ENCODE data around the gene YIPF7. TPM values are rescaled to one million over a fixed set of nuclear protein-coding genes. Genes with fewer than 3 reads are reported as not detected.

YIPF7 gene
- total RNA-seq, 5 donors from 2014 or later (not counting 1 experiment from before 2014, with no cell fraction given) = 0.50 TPM; not detected in 4

- Histone ChIP-seq H3K4me3 (ENCODE audit: control insufficient read depth in 1 of 2, extremely low read depth in 1 of 2, low read length in 1 of 2) (no peak overlapping the region), H3K9me3 (no peaks in the 10 kb centered on the region), H3K27ac (ENCODE audit: low read length) (no peak overlapping the region), H3K4me1 (ENCODE audit: control insufficient read depth in 1 of 2, extremely low read depth in 1 of 2, insufficient read depth in 2 of 2, low read length in 2 of 2) (no peaks in the 10 kb centered on the region), H3K36me3 (ENCODE audit: control insufficient read depth in 2 of 2, extremely low read depth in 1 of 2, insufficient read depth in 1 of 2, low read length in 1 of 2) (no peaks in the 10 kb centered on the region), H3K27me3 (replicated peaks in 1 of 2; ENCODE audit: control insufficient read depth in 2 of 2, extremely low read depth in 1 of 2, insufficient read depth in 2 of 2, low read length in 1 of 2) (peaks cover 0 to 6% of the 10 kb centered on the region in 2 experiments)
- Mint-ChIP-seq H3K27me3 (peaks cover under 1 to 10% of the 10 kb centered on the region in 2 donors), H3K4me1 (no peaks in the 10 kb centered on the region), H3K4me3 (no peak overlapping the region), H3K9me3 (no peaks in the 10 kb centered on the region), H3K36me3 (no peaks in the 10 kb centered on the region), H3K27ac (no peak overlapping the region)
- ATAC-seq (replicated peaks in 1 of 4) = no peak
- WGBS (ENCODE audit: insufficient coverage) = 50% methylated on average over 2 of the region's 2 CpGs
- CTCF ChIA-PET = no interaction called here
- DNase-seq = no peak
- POLR2A ChIA-PET = no interaction called here
Measured at GRCh38 chr4:44662623-44663005, 11.2 kb upstream of the YIPF7 start.

DNA sequence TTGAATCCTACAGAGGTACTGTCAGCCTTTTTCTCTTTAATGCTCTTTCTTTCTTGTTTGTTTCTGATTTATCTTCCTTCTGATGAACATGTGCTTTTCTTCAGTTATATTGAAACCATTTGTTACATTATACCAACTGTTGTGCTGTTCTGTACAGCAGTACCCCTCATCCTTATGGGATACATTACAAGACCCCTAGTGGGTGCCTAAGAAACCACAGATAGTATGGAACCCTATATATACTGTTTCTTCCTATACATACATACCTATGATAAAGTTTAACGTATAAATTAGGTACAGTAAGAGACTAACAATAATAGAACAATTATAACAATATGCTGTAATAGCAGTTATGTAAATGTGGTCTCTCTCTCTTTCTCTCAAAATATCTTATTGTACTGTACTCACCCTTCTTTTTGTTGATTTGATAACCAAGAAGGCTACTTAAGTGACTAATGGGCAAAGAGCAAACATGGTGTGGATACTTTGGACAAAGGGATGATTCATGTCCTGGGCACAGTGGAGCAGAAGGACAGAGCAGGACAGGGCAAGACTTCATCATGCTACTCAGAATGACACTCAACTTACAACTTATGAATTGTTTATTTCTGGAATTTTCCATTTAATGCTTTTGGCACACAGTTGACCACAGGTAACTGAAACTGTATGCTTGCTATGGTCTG is 10.7 kb upstream of the YIPF7 start:
- ATAC-seq (replicated peaks in 1 of 4) (no peak), DNase-seq (no peak)
- Mint-ChIP-seq H3K4me1 (no peaks in the 10 kb centered on the region), H3K27me3 (peaks cover 4 to 10% of the 10 kb centered on the region in 2 donors), H3K36me3 (no peaks in the 10 kb centered on the region), H3K9me3 (no peaks in the 10 kb centered on the region), H3K4me3 (no peak overlapping the region), H3K27ac (no peak overlapping the region)
- ChIA-PET POLR2A (no interaction called here), CTCF (no interaction called here)
- H3K27me3 ChIP-seq (replicated peaks in 1 of 2; ENCODE audit: control insufficient read depth in 2 of 2, extremely low read depth in 1 of 2, insufficient read depth in 2 of 2, low read length in 1 of 2) = peaks cover 0 to 6% of the 10 kb centered on the region in 2 experiments
- no CpG with 5 or more reads among the region's 1 CpG for whole genome bisulfite sequencing (ENCODE audit: insufficient coverage)
- H3K9me3 ChIP-seq = no peaks in the 10 kb centered on the region
- H3K4me1 ChIP-seq (ENCODE audit: control insufficient read depth in 1 of 2, extremely low read depth in 1 of 2, insufficient read depth in 2 of 2, low read length in 2 of 2) = no peaks in the 10 kb centered on the region
- H3K4me3 ChIP-seq (ENCODE audit: control insufficient read depth in 1 of 2, extremely low read depth in 1 of 2, low read length in 1 of 2) = no peak overlapping the region
- H3K27ac ChIP-seq (ENCODE audit: low read length) = no peak overlapping the region
- no peaks in the 10 kb centered on the region for H3K36me3 ChIP-seq (ENCODE audit: control insufficient read depth in 2 of 2, extremely low read depth in 1 of 2, insufficient read depth in 1 of 2, low read length in 1 of 2)

- Mint-ChIP-seq H3K4me3 (no peak overlapping the region), H3K27ac (no peak overlapping the region), H3K36me3 (no peaks in the 10 kb centered on the region), H3K4me1 (no peaks in the 10 kb centered on the region), H3K27me3 (peaks cover 4 to 10% of the 10 kb centered on the region in 2 donors), H3K9me3 (no peaks in the 10 kb centered on the region)
- Histone ChIP-seq H3K36me3 (ENCODE audit: control insufficient read depth in 2 of 2, extremely low read depth in 1 of 2, insufficient read depth in 1 of 2, low read length in 1 of 2) (no peaks in the 10 kb centered on the region), H3K9me3 (no peaks in the 10 kb centered on the region), H3K27ac (ENCODE audit: low read length) (no peak overlapping the region), H3K4me3 (ENCODE audit: control insufficient read depth in 1 of 2, extremely low read depth in 1 of 2, low read length in 1 of 2) (no peak overlapping the region), H3K27me3 (replicated peaks in 1 of 2; ENCODE audit: control insufficient read depth in 2 of 2, extremely low read depth in 1 of 2, insufficient read depth in 2 of 2, low read length in 1 of 2) (peaks cover 0 to 6% of the 10 kb centered on the region in 2 experiments), H3K4me1 (ENCODE audit: control insufficient read depth in 1 of 2, extremely low read depth in 1 of 2, insufficient read depth in 2 of 2, low read length in 2 of 2) (no peaks in the 10 kb centered on the region)
- ATAC-seq (replicated peaks in 1 of 4) (no peak), DNase-seq (no peak)
- ChIA-PET CTCF (no interaction called here), POLR2A (interaction anchor here in 1 of 2 donors (0.6 kb wide), 1 partner anchor 13 kb away, joined by 3 read pairs; no protein-coding TSS in a partner anchor)
- WGBS (ENCODE audit: insufficient coverage) = 60% methylated on average over 1 of the region's 3 CpGs
Measured at GRCh38 chr4:44660396-44660795, 9.0 kb upstream of the YIPF7 start.

- H3K36me3 Mint-ChIP-seq = no peaks in the 10 kb centered on the region
- no peaks in the 10 kb centered on the region for H3K27me3 ChIP-seq (replicated peaks in 1 of 2; ENCODE audit: control insufficient read depth in 2 of 2, extremely low read depth in 1 of 2, insufficient read depth in 2 of 2, low read length in 1 of 2)
- H3K4me3 ChIP-seq (ENCODE audit: control insufficient read depth in 1 of 2, extremely low read depth in 1 of 2, low read length in 1 of 2) = no peak overlapping the region
- no peak overlapping the region for H3K4me3 Mint-ChIP-seq
- no peaks in the 10 kb centered on the region for H3K9me3 Mint-ChIP-seq
- no peaks in the 10 kb centered on the region for H3K4me1 Mint-ChIP-seq
- no peaks in the 10 kb centered on the region for H3K36me3 ChIP-seq (ENCODE audit: control insufficient read depth in 2 of 2, extremely low read depth in 1 of 2, insufficient read depth in 1 of 2, low read length in 1 of 2)
- no peaks in the 10 kb centered on the region for H3K4me1 ChIP-seq (ENCODE audit: control insufficient read depth in 1 of 2, extremely low read depth in 1 of 2, insufficient read depth in 2 of 2, low read length in 2 of 2)
- ChIA-PET POLR2A (no interaction called here), CTCF (no interaction called here)
- ATAC-seq (replicated peaks in 1 of 4) (no peak), DNase-seq (no peak)
- H3K9me3 ChIP-seq = no peaks in the 10 kb centered on the region
- peaks cover 4 to 6% of the 10 kb centered on the region in 2 donors for H3K27me3 Mint-ChIP-seq
- no peak overlapping the region for H3K27ac ChIP-seq (ENCODE audit: low read length)
- no peak overlapping the region for H3K27ac Mint-ChIP-seq
- 83% methylated on average over 1 of the region's 1 CpG for WGBS (ENCODE audit: insufficient coverage)
Measured at GRCh38 chr4:44652002-44652401, 577 bp upstream of the YIPF7 start.

- ATAC-seq (replicated peaks in 1 of 4) = no peak
- Mint-ChIP-seq H3K4me1 (no peaks in the 10 kb centered on the region), H3K9me3 (peaks cover 8 to 21% (median 12%) of the 10 kb centered on the region in 3 donors), H3K27me3 (peaks cover 2 to 10% of the 10 kb centered on the region in 2 donors), H3K36me3 (peaks cover 4% of the 10 kb centered on the region), H3K4me3 (no peak overlapping the region), H3K27ac (no peak overlapping the region)
- DNase-seq = no peak
- CTCF ChIA-PET = no interaction called here
- Histone ChIP-seq H3K27ac (ENCODE audit: low read length) (no peak overlapping the region), H3K4me1 (ENCODE audit: control insufficient read depth in 1 of 2, extremely low read depth in 1 of 2, insufficient read depth in 2 of 2, low read length in 2 of 2) (no peaks in the 10 kb centered on the region), H3K27me3 (replicated peaks in 1 of 2; ENCODE audit: control insufficient read depth in 2 of 2, extremely low read depth in 1 of 2, insufficient read depth in 2 of 2, low read length in 1 of 2) (peaks cover 0 to 4% of the 10 kb centered on the region in 2 experiments), H3K36me3 (ENCODE audit: control insufficient read depth in 2 of 2, extremely low read depth in 1 of 2, insufficient read depth in 1 of 2, low read length in 1 of 2) (no peaks in the 10 kb centered on the region), H3K4me3 (ENCODE audit: control insufficient read depth in 1 of 2, extremely low read depth in 1 of 2, low read length in 1 of 2) (no peak overlapping the region), H3K9me3 (no peaks in the 10 kb centered on the region)
- POLR2A ChIA-PET = no interaction called here
- no CpG with 5 or more reads among the region's 1 CpG for WGBS (ENCODE audit: insufficient coverage)
Measured at GRCh38 chr4:44646151-44646550, 5.3 kb downstream of the YIPF7 start.

- ChIA-PET CTCF (no interaction called here), POLR2A (no interaction called here)
- WGBS (ENCODE audit: insufficient coverage) = 67% methylated on average over 1 of the region's 4 CpGs
Measured at GRCh38 chr4:44638091-44638490, 13.3 kb downstream of the YIPF7 start.

More at GRCh38 chr4:44638091-44638490, 13.3 kb downstream of the YIPF7 start:
- H3K4me1 Mint-ChIP-seq = no peaks in the 10 kb centered on the region
- peaks cover 5% of the 10 kb centered on the region in 3 donors for H3K9me3 Mint-ChIP-seq
- H3K9me3 ChIP-seq = no peaks in the 10 kb centered on the region
- H3K4me1 ChIP-seq (ENCODE audit: control insufficient read depth in 1 of 2, extremely low read depth in 1 of 2, insufficient read depth in 2 of 2, low read length in 2 of 2) = no peaks in the 10 kb centered on the region
- DNase-seq = no peak
- no peak for ATAC-seq (replicated peaks in 1 of 4)
- H3K4me3 Mint-ChIP-seq = no peak overlapping the region
- H3K4me3 ChIP-seq (ENCODE audit: control insufficient read depth in 1 of 2, extremely low read depth in 1 of 2, low read length in 1 of 2) = no peak overlapping the region
- no peaks in the 10 kb centered on the region for H3K36me3 ChIP-seq (ENCODE audit: control insufficient read depth in 2 of 2, extremely low read depth in 1 of 2, insufficient read depth in 1 of 2, low read length in 1 of 2)
- peaks cover 5 to 16% of the 10 kb centered on the region in 2 donors for H3K27me3 Mint-ChIP-seq
- H3K36me3 Mint-ChIP-seq = peaks cover 4% of the 10 kb centered on the region
- H3K27ac ChIP-seq (ENCODE audit: low read length) = no peak overlapping the region
- peaks cover 0 to 9% of the 10 kb centered on the region in 2 experiments for H3K27me3 ChIP-seq (replicated peaks in 1 of 2; ENCODE audit: control insufficient read depth in 2 of 2, extremely low read depth in 1 of 2, insufficient read depth in 2 of 2, low read length in 1 of 2)
- H3K27ac Mint-ChIP-seq = no peak overlapping the region

All from T-cell (primary cell).